HG03354 (cell line): Measurements from ENCODE around the gene NMNAT2.

Source experiments
- ATAC-seq: cut with Tn5 transposase; IDR thresholded peaks from one replicate; pipeline ENCODE4 v1.9.1; 2021; ENCODE audit warnings: mild to moderate bottlenecking; ENCODE audit not compliant: unreplicated experiment, poor library complexity, severe bottlenecking

Gene NMNAT2

GRCh38 chr1:183227422-183228346 lies 190.5 kb downstream of the NMNAT2 start:
- no peak for ATAC-seq

- ATAC-seq: no peak
These were observed 191.2 kb downstream of the NMNAT2 start for GRCh38 chr1:183226963-183227362.

- ATAC-seq: no peak
These were observed 191.8 kb downstream of the NMNAT2 start for GRCh38 chr1:183226361-183226760.

- ATAC-seq: no peak
These were observed 194.7 kb downstream of the NMNAT2 start for GRCh38 chr1:183223467-183223866.

- no peak for ATAC-seq
These were observed 195.3 kb downstream of the NMNAT2 start for GRCh38 chr1:183222909-183223308.

- no peak for ATAC-seq
These were observed 198.6 kb downstream of the NMNAT2 start for GRCh38 chr1:183219616-183220009.

GRCh38 chr1:183218971-183219615 lies 199.1 kb downstream of the NMNAT2 start:
- no peak for ATAC-seq

GRCh38 chr1:183218027-183218618 lies 200.1 kb downstream of the NMNAT2 start:
- no peak for ATAC-seq

- no peak for ATAC-seq
These were observed 202.2 kb downstream of the NMNAT2 start for GRCh38 chr1:183215936-183216335.

- no peak for ATAC-seq
These were observed 203.0 kb downstream of the NMNAT2 start for GRCh38 chr1:183215076-183215720.

GRCh38 chr1:183214021-183214970 lies 203.9 kb downstream of the NMNAT2 start:
- ATAC-seq: no peak

GRCh38 chr1:183212870-183213269 lies 205.3 kb downstream of the NMNAT2 start:
- no peak for ATAC-seq

GRCh38 chr1:183210681-183211080 lies 207.5 kb downstream of the NMNAT2 start:
- no peak for ATAC-seq

GRCh38 chr1:183209533-183210158 lies 208.5 kb downstream of the NMNAT2 start:
- ATAC-seq: peak; percentile 79

GRCh38 chr1:183206538-183207122 lies 211.6 kb downstream of the NMNAT2 start:
- no peak for ATAC-seq

GRCh38 chr1:183205196-183205781 lies 212.9 kb downstream of the NMNAT2 start:
- no peak for ATAC-seq

GRCh38 chr1:183203094-183203493 lies 215.1 kb downstream of the NMNAT2 start:
- no peak for ATAC-seq

GRCh38 chr1:183200451-183200850 lies 217.7 kb downstream of the NMNAT2 start:
- ATAC-seq: no peak
